Activated CD8-positive, alpha-beta memory T cell treated with anti-CD3 and anti-CD28 coated beads for 48 hours (primary cell): ENCODE results near the gene ZKSCAN4.
A peak's percentile ranks its signal among the peaks of the same experiment; 100 is the strongest.

ENCODE experiments used
- DNase-seq, 3 experiments: peaks; one replicate each; pipeline ENCODE4 v3.0.0-alpha.2; 2020; ENCODE audit warnings: low read depth in 2 of 3, low spot score in 2 of 3

Gene ZKSCAN4

DNA sequence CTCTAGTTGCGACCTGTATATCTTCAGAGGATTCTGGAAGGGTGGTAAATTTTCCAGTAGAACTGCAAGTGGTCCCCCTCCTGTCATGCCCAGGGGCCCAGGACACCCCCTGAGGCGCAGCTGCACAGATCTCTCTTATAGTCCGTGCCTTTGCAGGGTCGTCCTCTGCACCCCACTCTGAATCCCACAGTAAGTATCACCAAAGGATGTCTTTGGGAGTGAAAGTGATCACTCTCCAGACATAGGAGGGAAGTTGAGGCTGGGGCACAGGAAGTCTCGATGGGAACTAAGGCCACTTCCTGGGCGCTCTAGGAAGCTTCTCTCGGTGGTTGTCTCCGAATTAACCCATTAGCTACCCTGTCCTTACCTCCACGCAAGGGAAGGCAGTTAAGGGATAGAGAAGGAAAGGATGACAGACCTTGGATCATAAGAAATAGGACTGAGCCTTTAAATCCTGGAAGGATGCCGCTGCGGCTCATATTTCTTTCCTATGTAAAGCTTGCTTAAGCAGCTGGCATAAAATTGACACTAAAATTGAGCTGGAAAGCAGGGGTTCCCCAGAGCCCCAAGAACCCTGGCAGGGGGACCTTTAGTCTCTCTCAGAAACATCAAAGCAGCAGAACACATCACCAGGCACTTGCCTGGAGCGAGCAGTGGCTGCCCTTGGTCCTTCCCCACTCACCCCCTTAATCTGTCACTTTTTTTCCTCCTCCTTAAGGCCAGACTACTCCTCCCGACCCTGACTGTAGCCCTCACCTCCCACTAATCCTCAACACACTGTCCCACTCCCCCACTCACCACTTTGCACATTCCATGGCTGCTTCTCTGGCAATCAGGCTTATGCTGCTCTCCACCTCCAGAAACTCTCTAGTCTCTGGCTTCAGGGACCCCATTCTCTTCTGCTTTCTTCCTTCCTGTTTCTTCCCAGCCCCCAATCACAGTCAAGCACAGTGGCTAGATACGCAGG, at the start of gene ZKSCAN4:
Gene ZKSCAN4 (minus strand): TSS at position 261 of the 967 bp plus-strand sequence. CDS start 289 bp downstream, outside the sequence.
- DNase-seq: peak; percentile 27 to 53 (median 50)

- no peak for DNase-seq
Measured at GRCh38 chr6:28296520-28297060, 44.5 kb upstream of the ZKSCAN4 start.

DNA sequence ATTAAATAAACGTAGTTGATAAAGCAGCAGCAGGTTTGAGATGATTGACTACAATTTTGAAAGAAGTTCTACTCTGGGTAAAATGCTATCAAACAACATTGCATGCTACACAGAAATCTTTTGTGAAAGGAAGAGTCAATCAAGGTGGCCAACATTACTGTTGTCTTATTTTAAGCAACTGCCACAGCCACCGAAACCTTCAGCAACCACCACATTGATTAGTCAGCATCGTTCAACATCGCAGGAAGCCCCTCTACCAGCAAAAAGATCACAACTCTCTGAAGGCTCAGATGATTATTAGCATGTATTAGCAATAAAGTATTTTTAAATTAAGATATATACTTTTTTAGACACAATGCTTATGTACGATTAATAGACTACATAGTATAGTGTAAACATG, 43.3 kb upstream of the ZKSCAN4 start:
- no peak for DNase-seq

DNA sequence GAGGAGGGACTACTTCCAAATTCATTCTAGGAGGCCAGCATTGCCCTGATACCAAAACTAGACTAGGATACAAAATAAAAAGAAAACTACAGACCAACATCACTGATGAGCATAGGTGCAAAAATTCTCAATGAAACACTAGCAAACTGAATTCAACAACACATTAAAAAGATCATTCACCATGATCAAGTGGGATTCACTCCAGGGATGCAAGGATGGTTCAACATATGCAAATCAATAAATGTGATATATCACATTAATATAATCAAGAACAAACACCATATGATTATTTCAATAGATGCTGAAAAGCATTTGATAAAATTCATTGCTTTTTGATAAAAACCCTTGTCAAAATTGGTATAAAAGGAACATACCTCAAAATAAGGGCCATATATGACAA, 39.5 kb upstream of the ZKSCAN4 start:
- no peak for DNase-seq

DNA sequence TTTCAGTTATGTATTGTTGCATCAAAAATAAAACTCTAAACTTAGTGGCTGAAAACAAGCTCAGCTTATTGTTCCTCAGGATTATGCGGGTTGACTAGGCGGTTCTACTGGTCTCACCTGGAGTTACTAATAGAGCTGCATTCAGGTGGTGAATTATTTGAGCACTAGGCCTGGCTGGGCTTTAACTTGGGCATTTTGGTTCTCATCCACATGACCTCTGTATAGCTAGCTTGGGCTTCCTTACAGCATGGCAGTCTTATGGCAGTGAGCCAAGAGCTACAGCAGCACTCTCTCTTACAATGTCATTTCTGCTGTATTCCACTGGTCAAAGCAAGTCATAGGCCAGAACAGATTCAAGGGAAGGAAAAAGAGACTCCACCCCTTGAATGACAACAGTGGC, 30.9 kb upstream of the ZKSCAN4 start:
- no peak for DNase-seq

DNA sequence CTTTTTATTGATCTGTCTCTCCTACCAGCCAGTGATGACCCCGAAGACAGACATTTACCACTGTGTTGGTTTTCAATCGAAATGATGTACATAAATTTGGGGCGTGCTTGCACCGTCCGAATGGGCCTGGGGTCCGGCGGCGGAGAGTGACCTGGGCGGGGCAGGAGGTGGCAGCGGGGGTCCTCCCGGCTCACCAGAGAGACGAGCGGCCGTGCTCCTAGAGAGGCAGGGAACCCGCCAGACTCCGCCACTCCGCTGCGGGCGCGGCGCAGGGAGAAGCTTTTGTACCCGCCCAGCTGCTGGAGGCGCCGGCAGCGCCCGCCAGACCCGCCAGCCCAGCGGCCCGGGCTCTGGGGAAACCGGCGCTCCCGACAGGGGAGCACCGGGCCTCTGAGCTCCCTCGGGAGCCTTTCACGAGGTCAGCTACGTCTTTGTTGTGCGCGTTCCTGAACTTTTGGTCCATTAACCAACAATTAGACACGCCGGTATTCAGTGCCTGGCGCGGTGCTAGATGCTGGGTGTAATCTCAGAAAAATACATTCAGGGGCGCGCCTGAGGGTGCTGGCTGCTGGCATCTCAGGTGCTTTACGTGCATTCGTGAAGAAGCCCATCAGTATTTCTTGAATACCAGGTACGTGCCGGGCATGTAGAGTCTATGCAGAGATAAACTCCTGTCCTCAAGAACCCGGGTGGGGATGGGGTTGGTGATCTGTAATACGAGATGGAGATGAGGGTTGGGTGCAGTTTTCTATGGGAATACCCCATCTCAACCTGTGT, 29.4 kb upstream of the ZKSCAN4 start, which contains the start of gene PGBD1:
Gene PGBD1 (plus strand): TSS at position 285 of the 777 bp plus-strand sequence. CDS start 2,242 bp downstream, outside the sequence.
- peak; percentile 34 to 50 (median 43) for DNase-seq

- no peak for DNase-seq
Measured at GRCh38 chr6:28280595-28281287, 28.7 kb upstream of the ZKSCAN4 start.

GRCh38 chr6:28277746-28278145, 25.7 kb upstream of the ZKSCAN4 start:
- no peak for DNase-seq

- no peak for DNase-seq
Measured at GRCh38 chr6:28274888-28275287, 22.8 kb upstream of the ZKSCAN4 start.

GRCh38 chr6:28269492-28269891, 17.4 kb upstream of the ZKSCAN4 start:
- DNase-seq: no peak

GRCh38 chr6:28267695-28268059, 15.6 kb upstream of the ZKSCAN4 start:
- DNase-seq: no peak

DNA sequence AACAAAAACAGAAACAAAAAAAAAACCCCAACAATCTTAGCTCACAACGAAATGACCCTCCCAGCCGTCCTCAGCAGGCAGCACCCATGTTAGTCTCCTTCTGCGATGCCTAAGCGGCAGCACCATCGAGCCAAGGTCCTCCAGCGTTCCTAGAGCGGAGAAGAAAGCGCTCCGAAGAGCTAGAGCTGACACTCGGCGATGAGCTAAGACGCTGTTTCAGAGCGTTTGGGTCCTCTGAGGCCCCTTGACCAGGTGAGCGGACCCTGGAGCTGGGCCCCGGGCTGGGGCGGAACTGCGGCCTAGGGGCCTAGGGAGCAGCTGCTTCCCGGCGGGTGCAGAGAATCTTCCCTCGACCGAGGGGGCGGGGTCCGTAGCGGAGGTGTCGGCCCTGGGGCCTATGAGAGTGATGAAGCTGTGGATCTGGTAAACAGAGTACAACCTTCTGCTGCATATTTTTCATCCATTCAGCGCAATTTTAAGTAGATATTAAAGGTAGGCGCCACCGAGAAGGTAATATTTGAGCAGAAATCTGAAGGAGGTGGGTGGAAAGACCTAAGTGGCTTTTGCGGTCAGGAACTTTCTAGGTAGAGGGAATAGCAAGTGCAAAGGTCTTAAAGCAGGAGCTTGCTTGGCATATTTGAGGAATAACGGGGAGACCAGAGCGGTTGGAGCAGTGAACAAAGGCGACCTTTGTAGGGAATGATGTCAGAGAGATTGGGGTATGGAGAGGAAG, 15.1 kb upstream of the ZKSCAN4 start, which contains the start of gene ZSCAN26:
Gene ZSCAN26 (plus strand): TSS at position 182 of the 733 bp plus-strand sequence. CDS start 4,777 bp downstream, outside the sequence.
- DNase-seq: peak; percentile 52 to 65 (median 59)

DNA sequence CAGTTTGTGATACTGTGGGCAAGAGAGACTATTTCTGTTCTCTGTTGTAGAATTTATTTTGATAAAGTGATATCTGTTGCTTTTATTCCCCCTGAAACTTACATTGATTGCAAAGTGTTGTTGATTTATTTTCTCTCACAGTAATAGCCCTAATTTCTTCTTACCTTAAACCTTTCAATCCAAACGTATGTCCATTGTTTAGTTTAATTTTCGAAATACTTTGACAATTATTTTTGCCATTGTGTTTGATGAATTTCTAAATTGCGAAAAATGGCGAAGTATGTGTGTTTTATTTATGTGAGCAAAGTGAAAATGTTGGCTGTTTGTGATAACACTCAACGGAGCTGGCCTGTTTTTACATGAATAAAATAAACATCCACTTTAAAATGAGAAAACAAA, 14.5 kb upstream of the ZKSCAN4 start:
- no peak for DNase-seq

GRCh38 chr6:28264834-28265401, 12.8 kb upstream of the ZKSCAN4 start:
- no peak for DNase-seq

DNA sequence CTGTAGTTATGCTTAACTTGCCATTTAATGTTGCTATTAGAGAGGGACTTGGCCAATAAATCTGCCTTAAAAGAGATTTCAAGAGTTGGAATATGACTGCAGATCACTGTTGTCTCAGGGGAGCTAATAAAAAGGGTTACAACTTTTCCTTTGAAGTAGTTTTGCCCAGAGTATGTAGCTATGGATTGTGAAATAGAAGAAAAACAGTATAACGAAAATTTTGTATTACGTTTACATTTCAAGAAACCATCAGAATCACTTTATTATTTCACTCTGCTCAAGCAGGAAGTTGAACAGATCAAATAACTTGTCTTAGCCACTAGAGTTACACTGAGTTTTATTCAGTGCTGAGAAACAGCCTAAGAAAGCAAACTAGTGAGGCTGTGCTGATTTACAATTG, 11.9 kb upstream of the ZKSCAN4 start:
- DNase-seq: no peak

- DNase-seq: peak; percentile 33 to 46 (median 37)
Measured at GRCh38 chr6:28258877-28259777, 7.1 kb upstream of the ZKSCAN4 start, which contains the start of gene NKAPL. Gene NKAPL (plus strand): TSS chr6:28259297. CDS start chr6:28259372, 75 bp downstream.

DNA sequence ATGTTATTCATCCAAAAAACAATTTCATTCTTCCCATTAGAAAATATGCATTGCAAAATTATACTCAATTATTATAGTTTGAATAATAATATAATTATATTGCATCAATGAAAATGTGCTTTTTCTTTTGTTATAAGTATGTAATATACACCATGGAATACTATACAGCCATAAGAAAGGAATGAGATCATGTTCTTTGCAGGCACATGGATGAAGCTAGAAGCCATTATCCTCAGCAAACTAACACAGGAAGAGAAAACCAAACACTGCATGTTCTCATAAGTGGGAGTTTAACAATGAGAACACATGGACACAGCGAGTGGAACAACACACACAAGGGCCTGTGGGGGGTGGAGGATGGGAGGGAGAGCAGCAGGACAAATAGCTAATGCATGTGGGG, 5.0 kb upstream of the ZKSCAN4 start:
- DNase-seq: no peak

- DNase-seq: no peak
Measured at GRCh38 chr6:28254121-28254519, 2.1 kb upstream of the ZKSCAN4 start.

GRCh38 chr6:28251661-28252008, 434 bp downstream of the ZKSCAN4 start:
- DNase-seq: peak in 1 of 3 experiments; percentile 10
